NCI-H1105 (cell line): Measurements from ENCODE around the gene TAS1R3.
A peak's percentile ranks its signal among the peaks of the same experiment; 100 is the strongest.

Experiments
- DNase-seq: peaks from one replicate; lab custom pipeline; 2025; lab: John Stamatoyannopoulos, UW

TAS1R3 gene

GRCh38 chr1:1324524-1325287 lies 6.4 kb upstream of the TAS1R3 start, which contains the start of the genes CPTP and INTS11:
Gene CPTP, plus strand, starts transcription at chr1:1324802. Its CDS starts 2,109 bp downstream, at chr1:1326911.
Gene INTS11, minus strand, starts transcription at chr1:1324660. Its CDS starts 52 bp downstream, at chr1:1324608.
- peak; percentile 90 for DNase-seq

GRCh38 chr1:1325288-1326074 lies 5.6 kb upstream of the TAS1R3 start:
- DNase-seq, result no peak

GRCh38 chr1:1326075-1326605 lies 4.9 kb upstream of the TAS1R3 start:
- DNase-seq, result no peak

GRCh38 chr1:1327291-1327690 lies 3.8 kb upstream of the TAS1R3 start:
- no peak for DNase-seq

- DNase-seq, result no peak
Measured at GRCh38 chr1:1328254-1328653, 2.8 kb upstream of the TAS1R3 start.

GRCh38 chr1:1329304-1330210 lies 1.5 kb upstream of the TAS1R3 start:
- no peak for DNase-seq

DNA sequence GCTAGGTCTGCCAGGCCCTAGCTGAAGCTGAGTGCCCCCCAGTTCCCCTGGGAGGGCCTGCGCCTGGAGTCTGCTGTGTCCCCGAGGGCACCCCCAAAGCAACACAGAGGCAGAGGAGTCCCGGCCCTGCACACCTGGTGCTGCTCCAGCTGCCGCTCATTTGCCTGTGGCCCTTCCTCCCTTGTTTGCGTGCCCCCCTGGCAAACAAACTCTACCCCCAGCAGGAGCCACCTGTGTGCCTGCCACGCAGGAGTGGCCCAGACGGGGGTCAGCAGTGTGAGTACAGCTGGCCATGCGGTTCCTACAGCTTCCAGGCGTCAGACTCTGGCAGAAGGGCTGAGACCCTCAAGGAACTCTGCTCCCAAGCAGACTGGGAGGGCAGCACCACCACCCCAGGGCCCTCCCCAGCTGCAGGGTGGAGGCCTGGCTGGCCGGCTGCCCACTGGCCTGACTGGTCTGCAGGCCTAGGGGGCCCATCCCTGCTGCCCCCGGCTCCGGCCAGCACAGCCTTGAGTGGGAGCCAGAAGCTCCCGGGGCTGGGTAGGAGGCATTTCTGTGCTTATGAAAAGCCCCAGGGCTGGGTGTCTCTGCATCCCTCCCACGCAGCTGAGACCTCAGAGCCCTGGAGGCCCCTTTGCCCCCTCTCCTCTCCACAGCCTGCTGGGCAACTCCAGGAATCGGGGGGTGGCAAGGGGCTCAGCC lies 563 bp upstream of the TAS1R3 start:
- no peak for DNase-seq

GRCh38 chr1:1332031-1332755 lies 1.1 kb downstream of the TAS1R3 start:
- DNase-seq, result no peak

DNA sequence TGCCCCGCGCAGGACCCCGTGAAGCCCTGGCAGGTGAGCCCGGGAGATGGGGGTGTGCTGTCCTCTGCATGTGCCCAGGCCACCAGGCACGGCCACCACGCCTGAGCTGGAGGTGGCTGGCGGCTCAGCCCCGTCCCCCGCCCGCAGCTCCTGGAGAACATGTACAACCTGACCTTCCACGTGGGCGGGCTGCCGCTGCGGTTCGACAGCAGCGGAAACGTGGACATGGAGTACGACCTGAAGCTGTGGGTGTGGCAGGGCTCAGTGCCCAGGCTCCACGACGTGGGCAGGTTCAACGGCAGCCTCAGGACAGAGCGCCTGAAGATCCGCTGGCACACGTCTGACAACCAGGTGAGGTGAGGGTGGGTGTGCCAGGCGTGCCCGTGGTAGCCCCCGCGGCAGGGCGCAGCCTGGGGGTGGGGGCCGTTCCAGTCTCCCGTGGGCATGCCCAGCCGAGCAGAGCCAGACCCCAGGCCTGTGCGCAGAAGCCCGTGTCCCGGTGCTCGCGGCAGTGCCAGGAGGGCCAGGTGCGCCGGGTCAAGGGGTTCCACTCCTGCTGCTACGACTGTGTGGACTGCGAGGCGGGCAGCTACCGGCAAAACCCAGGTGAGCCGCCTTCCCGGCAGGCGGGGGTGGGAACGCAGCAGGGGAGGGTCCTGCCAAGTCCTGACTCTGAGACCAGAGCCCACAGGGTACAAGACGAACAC lies 1.8 kb downstream of the TAS1R3 start:
- no peak for DNase-seq

- DNase-seq, result no peak
Measured at GRCh38 chr1:1333551-1334241, 2.6 kb downstream of the TAS1R3 start.

DNA sequence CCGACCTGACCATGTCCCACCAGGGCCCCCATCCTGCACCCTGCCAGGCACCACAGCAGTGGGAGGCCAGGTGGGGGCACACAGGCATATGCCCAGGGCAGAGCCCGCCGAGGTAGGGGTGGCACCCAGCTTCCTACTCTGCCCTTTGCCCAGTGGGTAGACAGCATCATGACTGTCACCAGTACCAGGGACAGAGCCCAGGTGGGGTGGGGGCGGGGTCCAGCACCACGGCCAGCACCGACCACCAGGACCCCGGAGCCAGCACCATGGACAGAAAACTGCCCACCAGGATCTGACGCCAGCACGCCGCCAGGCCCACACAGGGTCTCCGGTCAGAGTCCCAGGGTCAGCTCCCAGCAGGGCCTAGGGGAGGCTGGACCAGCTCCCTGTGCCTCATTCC lies 3.8 kb downstream of the TAS1R3 start:
- no peak for DNase-seq

- no peak for DNase-seq
Measured at GRCh38 chr1:1335283-1335682, 4.2 kb downstream of the TAS1R3 start.

DNA sequence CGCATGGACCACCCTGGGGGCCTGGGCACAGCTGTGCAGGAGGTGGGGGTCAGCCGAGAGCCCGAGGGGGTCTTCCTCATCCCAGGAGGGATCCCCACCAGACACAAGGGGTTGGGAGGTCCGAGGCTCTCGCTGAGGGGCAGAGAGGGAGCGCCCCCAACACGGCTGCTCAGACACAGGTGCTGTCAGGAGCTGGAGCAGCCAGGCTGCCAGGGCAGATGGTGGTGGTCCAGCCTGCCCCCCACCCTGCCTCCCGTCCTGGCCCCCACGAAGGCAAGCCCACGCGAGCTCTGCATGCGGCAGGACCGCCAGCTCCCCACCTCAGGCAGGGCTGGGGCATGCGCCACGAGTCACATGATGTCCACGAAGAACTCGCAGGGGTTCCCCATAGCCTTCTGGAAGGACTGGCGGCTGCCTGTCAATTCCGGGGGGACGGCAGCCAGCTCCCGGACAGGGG lies 4.7 kb downstream of the TAS1R3 start:
- no peak for DNase-seq

DNA sequence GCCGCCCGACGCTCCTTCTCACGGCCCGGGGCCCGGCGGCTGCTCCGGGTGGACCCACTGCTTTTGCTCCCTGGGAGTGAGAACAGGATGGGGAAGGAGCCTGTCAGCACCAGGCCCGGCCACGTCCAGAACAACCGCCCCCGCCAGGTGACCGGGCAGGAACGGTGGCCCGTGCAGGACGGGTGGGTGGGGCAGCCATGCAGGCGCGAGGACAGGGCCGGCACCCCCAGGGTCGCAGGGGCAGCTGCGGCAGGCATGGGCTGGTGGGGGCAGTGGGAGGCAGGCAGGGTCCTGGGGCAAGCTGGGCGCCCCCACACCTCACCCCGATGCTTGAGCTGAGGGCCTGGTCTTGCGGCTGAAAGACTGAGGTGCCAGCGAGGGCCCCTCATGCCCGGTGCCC lies 5.4 kb downstream of the TAS1R3 start:
- no peak for DNase-seq

DNA sequence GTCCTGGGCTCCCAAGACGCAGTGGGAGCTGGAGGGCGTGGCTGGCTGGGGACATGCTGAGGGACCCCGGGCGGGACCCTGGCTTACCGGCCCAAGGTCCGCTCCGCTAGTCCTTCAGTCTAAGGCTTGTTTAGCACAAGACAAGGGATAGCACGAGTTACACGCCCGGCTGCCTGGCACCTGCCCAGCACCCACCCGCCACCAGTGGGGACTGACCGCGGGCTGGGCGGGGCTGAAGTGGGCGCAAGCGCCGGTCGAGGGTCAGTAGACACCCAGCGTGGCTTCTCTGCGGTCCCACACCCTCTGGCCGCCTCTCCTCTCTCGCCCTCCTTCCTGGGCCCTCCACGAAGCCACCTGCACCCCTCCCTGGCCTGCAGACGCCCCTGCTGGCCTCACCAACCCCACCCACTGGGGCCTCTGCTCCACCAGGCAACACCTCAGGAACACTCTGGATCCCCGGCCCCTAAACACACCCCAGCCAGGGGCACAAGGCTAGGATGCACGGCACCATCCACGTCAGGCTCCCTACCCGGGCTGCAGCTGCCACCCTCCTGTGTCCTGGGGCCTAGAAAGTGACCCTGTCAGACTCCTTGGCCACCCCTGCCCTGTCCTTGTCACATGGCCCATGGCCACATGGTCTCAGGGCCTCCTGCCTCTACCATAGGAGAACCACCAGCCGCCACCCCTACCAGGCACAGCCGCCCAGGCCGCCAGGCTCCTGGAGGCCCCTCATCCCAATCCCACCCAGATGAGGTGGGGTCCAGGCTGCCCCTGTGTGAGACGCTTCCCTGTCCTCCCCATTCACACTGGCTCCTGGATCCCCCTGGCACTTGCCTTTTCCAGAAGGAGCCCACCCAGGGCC lies 6.1 kb downstream of the TAS1R3 start:
- DNase-seq, result no peak

DNA sequence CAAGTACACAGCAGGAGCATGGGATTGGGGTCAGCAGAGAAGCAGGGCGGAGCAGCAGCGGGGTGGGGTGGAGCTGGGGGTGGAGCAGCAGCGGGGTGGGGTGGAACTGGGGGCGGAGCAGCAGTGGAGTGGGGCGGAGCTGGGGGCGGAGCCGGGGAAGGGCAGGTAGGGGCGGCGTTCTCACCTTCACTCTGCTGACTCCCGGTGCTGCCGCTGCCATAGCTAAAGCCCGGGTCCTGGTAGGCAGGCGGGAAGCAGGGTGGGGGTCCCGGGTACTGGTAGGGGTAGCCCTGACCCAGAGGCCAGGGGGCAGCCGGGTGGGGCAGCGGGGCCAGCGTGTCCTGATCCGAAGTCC lies 6.7 kb downstream of the TAS1R3 start:
- no peak for DNase-seq

DNA sequence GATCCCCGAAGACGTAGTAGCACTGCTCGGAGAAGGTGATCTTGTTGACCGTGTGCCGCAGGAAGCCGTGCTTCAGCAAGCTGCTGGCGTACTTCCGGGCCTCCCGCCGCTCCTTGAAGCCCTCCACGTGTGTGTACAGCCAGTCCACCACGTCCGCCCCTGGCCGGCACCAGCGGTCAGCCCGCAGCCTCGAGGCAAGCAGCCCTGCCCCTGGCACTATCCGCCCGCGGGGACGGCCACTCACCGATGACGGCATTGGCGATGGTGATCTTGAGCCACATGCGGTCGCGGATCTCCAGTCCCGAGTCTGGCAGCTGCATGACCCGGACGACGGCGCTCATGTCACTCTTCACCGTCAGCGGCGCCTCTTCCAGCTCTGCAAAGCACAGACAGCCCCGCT lies 7.2 kb downstream of the TAS1R3 start:
- no peak for DNase-seq

DNA sequence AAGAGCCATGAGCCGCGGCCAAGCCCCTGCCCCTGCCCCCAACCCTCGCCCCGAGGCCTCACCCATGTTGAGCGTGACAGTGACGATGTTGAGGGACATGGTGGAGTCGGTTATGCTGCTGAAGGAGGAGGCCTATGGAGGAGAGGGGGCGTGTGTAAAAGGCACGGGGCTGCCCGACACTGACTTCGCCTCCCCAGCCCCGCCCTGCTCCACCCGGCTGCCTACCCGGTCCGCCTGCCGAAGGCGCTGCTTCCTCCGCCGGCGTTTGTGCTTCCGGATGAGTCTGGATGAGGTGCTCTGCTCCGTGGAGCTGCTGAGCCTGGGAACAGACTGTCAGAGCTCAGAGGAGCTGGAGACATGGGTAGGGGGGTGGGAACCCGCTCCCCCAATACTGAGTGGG lies 9.1 kb downstream of the TAS1R3 start:
- DNase-seq, result no peak
